GM23338 (cell line): ENCODE measurements around the gene SSTR4. TPM values are rescaled to one million over a fixed set of nuclear protein-coding genes. Genes with fewer than 3 reads are reported as not detected.

Source experiments
- ATAC-seq: fragments of 200-7000 bp; cut with Tn5 transposase; 3 replicates; pipeline ENCODE4 v1.9.1; 2020
- DNase-seq: peaks from one replicate; pipeline ENCODE4 v3.0.0-alpha.2; 2015; ENCODE audit warnings: low spot score
- H2AFZ ChIP-seq: fragments of 200-600 bp; sonication (generic); 2 replicates; pipeline ENCODE4 v1.8.0; 2016; ENCODE audit warnings: antibody characterized with exemption, mild to moderate bottlenecking, moderate library complexity
- H3F3A ChIP-seq: fragments of 200-600 bp; sonication (generic); replicated peaks from 2 replicates; pipeline ENCODE4 v1.8.0; 2017; ENCODE audit warnings: antibody characterized with exemption, mixed run types, low read depth
- H3K27ac ChIP-seq: fragments of 200-600 bp; sonication (generic); 2 replicates; pipeline ENCODE4 v1.6.1; 2016; ENCODE audit warnings: low read depth
- H3K27me3 ChIP-seq: fragments of 200-600 bp; sonication (generic); 2 replicates; pipeline ENCODE4 v1.8.0; 2016; ENCODE audit warnings: mild to moderate bottlenecking, mixed run types, moderate library complexity; ENCODE audit not compliant: insufficient read depth
- H3K36me3 ChIP-seq: fragments of 200-600 bp; sonication (generic); 2 replicates; pipeline ENCODE4 v1.8.0; 2016; ENCODE audit warnings: mild to moderate bottlenecking; ENCODE audit not compliant: insufficient read depth
- H3K4me1 ChIP-seq: fragments of 200-600 bp; sonication (generic); 2 replicates; pipeline ENCODE4 v1.8.0; 2016; ENCODE audit warnings: mild to moderate bottlenecking, moderate library complexity; ENCODE audit not compliant: insufficient read depth
- H3K4me2 ChIP-seq: fragments of 200-600 bp; sonication (generic); 2 replicates; pipeline ENCODE4 v1.7.1; 2017; ENCODE audit warnings: mixed run types
- H3K4me3 ChIP-seq: fragments of 200-600 bp; sonication (generic); 2 replicates; pipeline ENCODE4 v1.6.1; 2016; ENCODE audit warnings: mixed run types
- H3K79me2 ChIP-seq: fragments of 200-600 bp; sonication (generic); replicated peaks from 2 replicates; pipeline ENCODE4 v1.8.0; 2017; ENCODE audit warnings: mild to moderate bottlenecking; ENCODE audit not compliant: insufficient read depth
- H3K9me2 ChIP-seq: fragments of 200-600 bp; sonication (generic); 2 replicates; pipeline ENCODE4 v1.8.0; 2017; ENCODE audit not compliant: insufficient read depth
- H4K20me1 ChIP-seq: fragments of 200-600 bp; sonication (generic); replicated peaks from 2 replicates; pipeline ENCODE4 v1.8.0; 2017; ENCODE audit warnings: mild to moderate bottlenecking; ENCODE audit not compliant: insufficient read depth
- H3K27ac Mint-ChIP-seq: 2 replicates; pipeline ENCODE4 v1.8.0; 2020; ENCODE audit warnings: inconsistent platforms, mild to moderate bottlenecking, moderate library complexity, mixed read lengths
- H3K27me3 Mint-ChIP-seq: 3 replicates; pipeline ENCODE4 v1.8.0; 2022; ENCODE audit warnings: low read depth, mild to moderate bottlenecking, moderate library complexity, mixed read lengths, inconsistent platforms; ENCODE audit not compliant: insufficient read depth, poor library complexity
- H3K36me3 Mint-ChIP-seq: 3 replicates; pipeline ENCODE4 v1.8.0; 2021; ENCODE audit warnings: low read depth, mild to moderate bottlenecking, inconsistent platforms, moderate library complexity, mixed read lengths
- H3K4me1 Mint-ChIP-seq: 3 replicates; pipeline ENCODE4 v1.8.0; 2020; ENCODE audit warnings: mild to moderate bottlenecking, inconsistent platforms, mixed read lengths
- H3K4me3 Mint-ChIP-seq: 3 replicates; pipeline ENCODE4 v1.8.0; 2021; ENCODE audit warnings: moderate library complexity, mild to moderate bottlenecking, inconsistent platforms, mixed read lengths
- H3K9me3 Mint-ChIP-seq: 3 replicates; pipeline ENCODE4 v1.8.0; 2020; ENCODE audit warnings: moderate library complexity, mild to moderate bottlenecking, inconsistent platforms, mixed read lengths
- CREB1 ChIP-seq: fragments of 250-450 bp; sonication (Bioruptor Pico); IDR thresholded peaks from 2 replicates; pipeline ENCODE4 v1.5.0; 2020; ENCODE audit warnings: low read depth, mild to moderate bottlenecking, moderate library complexity
- CTCF ChIP-seq, 2 experiments: fragments of 200-600 bp in 1 of 2; sonication (generic) in 1 of 2; conservative IDR thresholded peaks; 2 replicates each; pipeline versions ENCODE4 v1.5.1 to v1.6.1; 2016 to 2017; ENCODE audit warnings: antibody characterized with exemption in 2 of 2, low read depth in 2 of 2, mild to moderate bottlenecking in 2 of 2, moderate library complexity in 1 of 2
- EZH2 ChIP-seq: fragments of 200-600 bp; sonication (generic); IDR thresholded peaks from one replicate; pipeline ENCODE4 v1.8.0; 2017; ENCODE audit warnings: antibody characterized with exemption, mild to moderate bottlenecking, low read depth; ENCODE audit not compliant: unreplicated experiment
- JUNB ChIP-seq: IDR thresholded peaks from one replicate; pipeline ENCODE4 v1.6.1; 2016; ENCODE audit warnings: antibody characterized with exemption; ENCODE audit not compliant: unreplicated experiment
- NANOG ChIP-seq: IDR thresholded peaks from 2 replicates; pipeline ENCODE4 v1.6.1; 2016; ENCODE audit warnings: antibody characterized with exemption, borderline replicate concordance
- POLR2AphosphoS5 ChIP-seq: IDR thresholded peaks from 2 replicates; pipeline ENCODE4 v1.6.1; 2016; ENCODE audit warnings: antibody characterized with exemption, low read depth
- REST ChIP-seq: IDR thresholded peaks from one replicate; pipeline ENCODE4 v1.6.1; 2018; ENCODE audit warnings: antibody characterized with exemption; ENCODE audit not compliant: unreplicated experiment
- STAT1 ChIP-seq: IDR thresholded peaks from one replicate; pipeline ENCODE4 v1.6.1; 2016; ENCODE audit warnings: antibody characterized with exemption; ENCODE audit not compliant: unreplicated experiment
- ZNF114 ChIP-seq: fragments of 250-450 bp; sonication (Bioruptor Pico); IDR thresholded peaks from 2 replicates; pipeline ENCODE4 v1.5.0; 2020; ENCODE audit warnings: mild to moderate bottlenecking, moderate library complexity
- ZNF331 ChIP-seq: fragments of 250-450 bp; sonication (Bioruptor Pico); IDR thresholded peaks from 2 replicates; pipeline ENCODE4 v1.5.0; 2020; ENCODE audit warnings: low read depth, mild to moderate bottlenecking, moderate library complexity
- polyA plus RNA-seq: library from polyadenylated mRNA; unstranded; fragments of >200 nt; fragmentation: Nextera tagmentation; extraction: Ambion mirVana; gene quantifications from 2 replicates; pipeline ENCODE4 v1.2.1, GENCODE V29; 2016
- total RNA-seq: library from RNA; depleted of rRNA; stranded (reverse); fragments of >200 nt; shearing (Covaris generic); gene quantifications from 2 replicates; pipeline ENCODE4 v1.2.3, GENCODE V29; 2014

SSTR4 gene
- total and polyA plus RNA-seq, 2 experiments from 2014 or later: not detected

GRCh38 chr20:23028392-23028791 is 6.7 kb upstream of the SSTR4 start:
- no peak for ATAC-seq
- Histone ChIP-seq H2AFZ (no peak overlapping the region), H3K4me1 (no peaks in the 10 kb centered on the region), H4K20me1 (no peaks in the 10 kb centered on the region), H3K27ac (no peak overlapping the region), H3K9me2 (0 out of 2 replicates have a peak, but pooled peaks cover 6% of the 10 kb centered on the region), H3K4me3 (no peak overlapping the region), H3K79me2 (no peaks in the 10 kb centered on the region), H3F3A (no peaks in the 10 kb centered on the region), H3K4me2 (no peak overlapping the region), H3K36me3 (no peaks in the 10 kb centered on the region), H3K27me3 (no peaks in the 10 kb centered on the region)
- Mint-ChIP-seq H3K4me1 (no peaks in the 10 kb centered on the region; the same call in 2 of the 3 replicates), H3K9me3 (no peaks in the 10 kb centered on the region), H3K36me3 (no peaks in the 10 kb centered on the region), H3K4me3 (no peak overlapping the region), H3K27ac (no peak overlapping the region), H3K27me3 (peaks cover 4% of the 10 kb centered on the region)
- no peak for DNase-seq
- TF ChIP-seq REST (no peak), ZNF114 (CRISPR knock-in tag) (no peak), STAT1 (no peak), CREB1 (no peak), ZNF331 (CRISPR knock-in tag) (no peak), CTCF (conservative IDR thresholded peaks at IDR 0.05; ENCODE audit: low read depth in 2 of 2) (no peak), JUNB (no peak), POLR2AphosphoS5 (no peak)

- H3K27me3 Mint-ChIP-seq: peaks cover 8% of the 10 kb centered on the region
- TF ChIP-seq CREB1 (no peak), NANOG (no peak), EZH2 (no peak), CTCF (conservative IDR thresholded peaks at IDR 0.05; ENCODE audit: low read depth in 2 of 2) (no peak)
These were observed 5.8 kb upstream of the SSTR4 start for GRCh38 chr20:23029324-23029723.

More at GRCh38 chr20:23029324-23029723, 5.8 kb upstream of the SSTR4 start:
- Histone ChIP-seq H3K79me2 (no peaks in the 10 kb centered on the region), H3K36me3 (no peaks in the 10 kb centered on the region), H3F3A (no peaks in the 10 kb centered on the region), H3K4me1 (no peaks in the 10 kb centered on the region), H3K4me3 (no peak overlapping the region), H2AFZ (no peak overlapping the region), H3K27ac (no peak overlapping the region), H3K4me2 (no peak overlapping the region), H4K20me1 (no peaks in the 10 kb centered on the region), H3K27me3 (peaks cover 8% of the 10 kb centered on the region), H3K9me2 (0 out of 2 replicates have a peak, but pooled peaks cover 6% of the 10 kb centered on the region)
- no peaks in the 10 kb centered on the region for H3K9me3 Mint-ChIP-seq
- no peak for DNase-seq
- H3K36me3 Mint-ChIP-seq: no peaks in the 10 kb centered on the region
- no peak overlapping the region for H3K27ac Mint-ChIP-seq
- H3K4me1 Mint-ChIP-seq: no peaks in the 10 kb centered on the region; the same call in 2 of the 3 replicates
- no peak for ATAC-seq
- no peak overlapping the region for H3K4me3 Mint-ChIP-seq
